OCI-LY7 (cell line): Measurements from ENCODE around the gene EPB41L2.

Experiments
- EZH2phosphoT487 ChIP-seq: fragments of 200-600 bp; sonication (generic); IDR thresholded peaks from 2 replicates; pipeline ENCODE4 v1.6.1; 2018; ENCODE audit warnings: low read depth, borderline replicate concordance, mild to moderate bottlenecking, mixed run types, antibody characterized with exemption, low read length, moderate library complexity, mixed read lengths
- TF ChIP-seq, protein P1 (sequence below): fragments of 200-600 bp; sonication (generic); conservative IDR thresholded peaks from 2 replicates; pipeline ENCODE4 v1.5.1; 2014; ENCODE audit warnings: mild to moderate bottlenecking, antibody characterized with exemption, low read length, moderate library complexity, mixed read lengths

DNA sequence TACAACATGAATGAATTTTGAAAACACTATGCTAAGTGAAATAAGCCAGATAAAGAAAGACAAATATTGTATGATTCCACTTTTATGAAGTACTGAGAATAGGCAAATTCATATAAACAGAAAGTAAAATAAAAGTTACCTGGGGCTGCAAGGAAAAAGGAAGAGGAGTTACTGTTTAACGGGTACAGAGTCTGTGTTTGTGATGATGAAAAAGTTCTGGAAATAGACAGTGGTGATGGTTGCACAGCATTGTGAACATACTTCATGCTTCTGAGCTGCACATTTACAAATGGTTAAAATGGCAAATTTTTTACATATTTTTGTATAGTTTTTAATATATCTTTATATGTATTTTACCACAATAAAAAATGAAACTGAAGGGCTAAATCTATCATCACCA lies 29.4 kb downstream of the EPB41L2 start:
- TF ChIP-seq, protein P1, sequence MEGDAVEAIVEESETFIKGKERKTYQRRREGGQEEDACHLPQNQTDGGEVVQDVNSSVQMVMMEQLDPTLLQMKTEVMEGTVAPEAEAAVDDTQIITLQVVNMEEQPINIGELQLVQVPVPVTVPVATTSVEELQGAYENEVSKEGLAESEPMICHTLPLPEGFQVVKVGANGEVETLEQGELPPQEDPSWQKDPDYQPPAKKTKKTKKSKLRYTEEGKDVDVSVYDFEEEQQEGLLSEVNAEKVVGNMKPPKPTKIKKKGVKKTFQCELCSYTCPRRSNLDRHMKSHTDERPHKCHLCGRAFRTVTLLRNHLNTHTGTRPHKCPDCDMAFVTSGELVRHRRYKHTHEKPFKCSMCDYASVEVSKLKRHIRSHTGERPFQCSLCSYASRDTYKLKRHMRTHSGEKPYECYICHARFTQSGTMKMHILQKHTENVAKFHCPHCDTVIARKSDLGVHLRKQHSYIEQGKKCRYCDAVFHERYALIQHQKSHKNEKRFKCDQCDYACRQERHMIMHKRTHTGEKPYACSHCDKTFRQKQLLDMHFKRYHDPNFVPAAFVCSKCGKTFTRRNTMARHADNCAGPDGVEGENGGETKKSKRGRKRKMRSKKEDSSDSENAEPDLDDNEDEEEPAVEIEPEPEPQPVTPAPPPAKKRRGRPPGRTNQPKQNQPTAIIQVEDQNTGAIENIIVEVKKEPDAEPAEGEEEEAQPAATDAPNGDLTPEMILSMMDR, result no peak
- no peak for TF ChIP-seq EZH2phosphoT487
